ENCODE measurements around the gene THYN1.

DNA sequence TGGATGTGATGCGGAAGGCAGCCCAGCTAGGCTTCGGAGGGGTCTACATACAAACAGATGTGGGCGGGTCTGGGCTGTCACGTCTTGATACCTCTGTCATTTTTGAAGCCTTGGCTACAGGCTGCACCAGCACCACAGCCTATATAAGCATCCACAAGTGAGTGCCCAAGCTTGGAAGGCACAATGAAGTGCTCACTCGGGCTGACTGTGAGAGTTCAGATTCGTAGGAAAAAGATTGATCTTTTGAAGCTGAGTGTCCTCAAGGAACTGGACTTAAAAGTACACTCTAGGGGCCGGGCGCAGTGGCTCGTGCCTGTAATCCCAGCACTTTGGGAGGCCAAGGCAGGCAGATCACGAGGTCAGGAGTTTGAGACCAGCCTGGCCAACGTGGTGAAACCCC lies 3.9 kb upstream of the THYN1 start:
- TF ChIP-seq ZNF883 (CRISPR knock-in tag; IDR thresholded peaks at IDR 0.05; ENCODE audit: not compliant biosample characterization): no peak
- TF ChIP-seq POLR2A (IDR thresholded peaks at IDR 0.05; ENCODE audit: insufficient read depth in 1 of 2, low read depth in 2 of 2, low read length in 2 of 2): no peak
- TF ChIP-seq GABPA (IDR thresholded peaks at IDR 0.05; ENCODE audit: low read depth, low read length): no peak
- TF ChIP-seq GABPA (CRISPR knock-in tag; IDR thresholded peaks at IDR 0.05; ENCODE audit: low read depth): no peak
- TF ChIP-seq EZH2 (conservative IDR thresholded peaks at IDR 0.05; ENCODE audit: low read depth, low read length): no peak
- no peak for TF ChIP-seq MXI1 (IDR thresholded peaks at IDR 0.05; ENCODE audit: borderline replicate concordance, low read depth, low read length)
- TF ChIP-seq ZNF879 (CRISPR knock-in tag; IDR thresholded peaks at IDR 0.05): no peak
- no peak for TF ChIP-seq EP300 (IDR thresholded peaks at IDR 0.05; ENCODE audit: low read depth in 2 of 2, low read length in 2 of 2)
- no peak for TF ChIP-seq EP300 (CRISPR knock-in tag; IDR thresholded peaks at IDR 0.05; ENCODE audit: borderline replicate concordance)
- TF ChIP-seq, protein P1, sequence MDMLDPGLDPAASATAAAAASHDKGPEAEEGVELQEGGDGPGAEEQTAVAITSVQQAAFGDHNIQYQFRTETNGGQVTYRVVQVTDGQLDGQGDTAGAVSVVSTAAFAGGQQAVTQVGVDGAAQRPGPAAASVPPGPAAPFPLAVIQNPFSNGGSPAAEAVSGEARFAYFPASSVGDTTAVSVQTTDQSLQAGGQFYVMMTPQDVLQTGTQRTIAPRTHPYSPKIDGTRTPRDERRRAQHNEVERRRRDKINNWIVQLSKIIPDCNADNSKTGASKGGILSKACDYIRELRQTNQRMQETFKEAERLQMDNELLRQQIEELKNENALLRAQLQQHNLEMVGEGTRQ (IDR thresholded peaks at IDR 0.05; ENCODE audit: low read depth, low read length): no peak
- TF ChIP-seq, protein P1 (CRISPR knock-in tag; IDR thresholded peaks at IDR 0.05; ENCODE audit: borderline replicate concordance): no peak
- no peak for TF ChIP-seq ZNF407 (CRISPR knock-in tag; IDR thresholded peaks at IDR 0.05; ENCODE audit: not compliant biosample characterization)
